Measurements from ENCODE around the gene ARHGAP30. TPM values are rescaled to one million over a fixed set of nuclear protein-coding genes. Genes with fewer than 3 reads are reported as not detected.
"Not testable (repeated sequence)": the region's sequence is repeated elsewhere in the genome, so short reads cannot be mapped to it uniquely, and the experiment has no call there.

Gene ARHGAP30
- total RNA-seq, 1 donor from 2014 or later = 301 TPM

GRCh38 chr1:161044908-161045735 lies 24.6 kb downstream of the ARHGAP30 start:
- intact Hi-C loops (cut with micrococcal nuclease) = loop anchor here (1.0 to 10.0 kb wide), 11 partner anchors 23 to 783 kb away; partner anchors contain the start of genes COPA, DCAF8, F11R and MPZ

- intact Hi-C loops (cut with micrococcal nuclease) = loop anchor here (2.0 to 10.0 kb wide), 3 partner anchors 54 to 700 kb away; partner anchors contain the start of genes COPA, MPZ and NCSTN
These were observed 25.2 kb downstream of the ARHGAP30 start for GRCh38 chr1:161044535-161044907.

- intact Hi-C loops (cut with micrococcal nuclease) = no loop called here
These were observed 30.1 kb downstream of the ARHGAP30 start for GRCh38 chr1:161039546-161039945.

GRCh38 chr1:161039154-161039545 lies 30.5 kb downstream of the ARHGAP30 start:
- intact Hi-C loops (cut with micrococcal nuclease) = no loop called here

- intact Hi-C loops (cut with micrococcal nuclease) = loop anchor here (1.0 kb wide), 1 partner anchor 8 kb away; no protein-coding TSS in a partner anchor
These were observed 31.1 kb downstream of the ARHGAP30 start, which contains the start of gene TSTD1 for GRCh38 chr1:161038523-161039153. Gene TSTD1, minus strand, starts transcription at chr1:161038964. Its CDS starts 75 bp downstream, at chr1:161038889.

- intact Hi-C loops (cut with micrococcal nuclease) = loop anchor here (1.0 kb wide), 1 partner anchor 8 kb away; no protein-coding TSS in a partner anchor
These were observed 31.8 kb downstream of the ARHGAP30 start for GRCh38 chr1:161037661-161038522.

- intact Hi-C loops (cut with micrococcal nuclease) = no loop called here
These were observed 35.9 kb downstream of the ARHGAP30 start for GRCh38 chr1:161033751-161034150.

- intact Hi-C loops (cut with micrococcal nuclease) = no loop called here
These were observed 37.3 kb downstream of the ARHGAP30 start for GRCh38 chr1:161032409-161032808.

GRCh38 chr1:161031874-161032273 lies 37.8 kb downstream of the ARHGAP30 start:
- intact Hi-C loops (cut with micrococcal nuclease) = no loop called here

GRCh38 chr1:161029466-161029865 lies 40.2 kb downstream of the ARHGAP30 start:
- intact Hi-C loops (cut with micrococcal nuclease) = not testable (repeated sequence)

- intact Hi-C loops (cut with micrococcal nuclease) = not testable (repeated sequence)
These were observed 42.7 kb downstream of the ARHGAP30 start for GRCh38 chr1:161026954-161027353.

- intact Hi-C loops (cut with micrococcal nuclease) = not testable (repeated sequence)
These were observed 47.3 kb downstream of the ARHGAP30 start for GRCh38 chr1:161022432-161022831.

GRCh38 chr1:161021970-161022353 lies 47.7 kb downstream of the ARHGAP30 start:
- intact Hi-C loops (cut with micrococcal nuclease) = loop anchor here (1.0 to 2.0 kb wide), 5 partner anchors 9 to 46 kb away; partner anchors contain the start of gene USF1

GRCh38 chr1:161021165-161021969 lies 48.3 kb downstream of the ARHGAP30 start:
- intact Hi-C loops (cut with micrococcal nuclease) = loop anchor here (1.0 to 2.0 kb wide), 5 partner anchors 8 to 47 kb away; partner anchors contain the start of gene USF1

GRCh38 chr1:161020509-161021164 lies 49.1 kb downstream of the ARHGAP30 start, which contains the start of gene F11R:
Gene F11R, minus strand, starts transcription at chr1:161021152. Its CDS starts 79 bp downstream, at chr1:161021073.
- intact Hi-C loops (cut with micrococcal nuclease) = loop anchor here (1.0 to 2.0 kb wide), 5 partner anchors 7 to 48 kb away; partner anchors contain the start of gene USF1

- intact Hi-C loops (cut with micrococcal nuclease) = loop anchor here (2.0 kb wide), 1 partner anchor 23 kb away; no protein-coding TSS in a partner anchor
These were observed 49.8 kb downstream of the ARHGAP30 start for GRCh38 chr1:161019751-161020495.

- intact Hi-C loops (cut with micrococcal nuclease) = not testable (repeated sequence)
These were observed 50.5 kb downstream of the ARHGAP30 start for GRCh38 chr1:161019111-161019660.

GRCh38 chr1:161018631-161018930 lies 51.1 kb downstream of the ARHGAP30 start:
- intact Hi-C loops (cut with micrococcal nuclease) = no loop called here

All from T-helper 1 cell treated with Interleukin-12 subunit alpha and Interleukin-12 subunit beta and Interleukin-4 antibody, amounts not matched to agents 30 ng/mL and 1 ng/mL, for 36 hours (primary cell).